HG03342 (cell line): Measurements from ENCODE around the gene B4GALNT3.

ENCODE experiments used
- ATAC-seq: cut with Tn5 transposase; IDR thresholded peaks from one replicate; pipeline ENCODE4 v1.9.1; 2021; ENCODE audit warnings: mild to moderate bottlenecking, moderate library complexity; ENCODE audit not compliant: unreplicated experiment

Gene B4GALNT3

DNA sequence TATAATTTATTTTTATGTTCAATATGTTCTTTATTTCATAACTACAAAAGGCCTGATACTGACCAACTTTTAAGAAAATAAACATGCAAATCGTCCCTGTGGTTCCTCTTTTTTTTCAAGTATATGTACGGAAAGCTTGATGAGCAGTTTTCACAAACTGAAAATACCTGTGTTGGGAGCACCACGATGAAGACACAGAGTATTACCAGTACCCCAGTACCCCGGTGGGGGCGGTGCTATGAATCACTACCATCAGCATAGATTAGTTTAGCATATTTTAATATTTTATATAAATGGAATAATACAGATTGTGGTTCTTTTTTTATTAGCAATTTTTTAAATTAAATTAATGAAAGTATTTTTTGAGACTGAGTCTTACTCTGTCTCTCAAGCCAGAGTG lies 7.0 kb downstream of the B4GALNT3 start:
- ATAC-seq = no peak

DNA sequence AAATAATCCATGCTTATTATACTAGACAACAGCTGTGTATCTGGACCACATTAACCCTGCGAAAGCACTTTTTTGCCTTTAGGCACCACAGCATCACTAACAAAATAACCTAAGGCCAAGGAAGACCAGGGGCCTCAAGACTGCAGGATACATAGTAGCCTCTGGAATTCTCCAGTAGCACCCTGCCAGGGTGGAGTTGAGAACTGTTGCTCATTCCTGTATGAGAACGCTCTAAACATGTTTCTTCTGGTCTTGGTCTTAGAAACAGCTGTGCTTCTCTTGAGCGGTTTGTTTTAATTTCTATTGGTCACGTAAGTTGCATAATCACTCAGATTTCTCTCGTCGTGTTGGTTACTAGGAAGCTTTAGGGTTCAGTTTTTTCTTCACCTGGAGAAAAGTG lies 7.9 kb downstream of the B4GALNT3 start:
- no peak for ATAC-seq

DNA sequence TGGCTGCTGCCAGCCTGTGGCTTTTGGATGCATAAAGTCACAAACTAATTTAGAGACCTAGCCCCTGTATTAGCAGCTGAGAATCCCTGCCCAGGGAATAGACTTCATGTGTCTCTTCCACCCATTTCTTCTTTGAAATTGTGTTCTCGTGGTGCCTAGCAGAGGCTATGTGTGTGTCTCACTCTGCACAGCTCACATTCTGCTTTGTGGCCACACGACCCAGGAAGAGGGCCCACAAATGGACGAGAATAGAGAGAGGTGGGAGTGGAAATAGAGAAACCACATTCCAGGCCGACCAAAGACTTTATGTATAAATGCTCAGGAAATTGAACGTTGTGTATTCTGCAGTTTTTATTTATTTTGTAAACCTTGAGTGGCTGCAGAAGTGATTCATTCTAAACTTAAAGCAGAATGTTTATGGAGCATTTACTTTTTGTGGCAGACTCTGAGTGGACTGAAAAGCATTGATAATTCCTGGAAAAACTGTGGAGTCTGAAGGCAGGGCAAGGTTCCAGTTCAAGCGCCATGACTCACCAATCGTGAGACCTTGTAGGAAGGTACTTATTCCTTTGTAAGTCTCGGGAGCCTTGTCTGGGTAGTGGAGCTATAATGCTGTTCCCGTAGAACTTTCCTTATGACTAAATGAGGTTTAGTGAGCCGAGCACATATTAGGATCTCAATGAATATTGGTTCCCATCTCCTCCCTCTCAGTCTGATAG lies 9.1 kb downstream of the B4GALNT3 start:
- no peak for ATAC-seq

DNA sequence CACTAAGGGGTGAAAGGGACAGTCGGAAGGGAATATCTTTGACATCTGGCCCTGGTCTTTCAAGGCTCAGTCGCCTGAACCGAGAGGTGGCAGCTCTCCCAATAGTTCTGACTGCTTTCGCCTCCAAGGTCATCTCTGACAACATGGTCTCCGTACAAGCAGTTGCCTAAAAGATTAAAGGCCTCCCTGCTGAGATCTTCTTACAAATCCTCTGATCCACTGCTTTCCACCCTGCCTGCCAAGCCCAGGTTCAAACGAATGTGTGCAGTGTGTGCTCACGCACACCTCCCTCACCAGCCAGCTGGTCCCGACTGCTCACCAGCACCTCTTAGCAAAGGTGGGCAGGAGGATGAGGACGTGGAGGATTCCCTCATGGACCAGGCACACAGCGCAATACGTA lies 10.4 kb downstream of the B4GALNT3 start:
- no peak for ATAC-seq

DNA sequence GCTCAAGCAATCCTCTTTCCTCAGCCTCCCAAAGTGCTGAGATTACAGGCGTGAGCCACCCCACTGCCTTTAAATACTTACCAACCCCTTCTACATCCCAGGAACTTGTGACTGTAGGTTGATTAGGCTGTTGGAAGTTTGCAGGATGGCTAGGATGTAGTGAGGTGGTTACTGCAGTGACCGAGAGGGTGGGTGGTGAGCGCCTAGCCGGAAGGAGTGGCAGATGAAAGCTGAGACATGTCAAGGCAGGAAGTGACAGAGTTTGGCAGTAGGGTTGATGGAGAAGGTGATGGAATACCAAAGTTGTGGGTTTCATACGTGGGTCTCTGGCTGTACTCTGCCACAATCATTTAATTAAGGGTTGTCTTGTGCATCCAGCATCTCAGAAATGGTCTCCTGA lies 13.5 kb downstream of the B4GALNT3 start:
- ATAC-seq = no peak

DNA sequence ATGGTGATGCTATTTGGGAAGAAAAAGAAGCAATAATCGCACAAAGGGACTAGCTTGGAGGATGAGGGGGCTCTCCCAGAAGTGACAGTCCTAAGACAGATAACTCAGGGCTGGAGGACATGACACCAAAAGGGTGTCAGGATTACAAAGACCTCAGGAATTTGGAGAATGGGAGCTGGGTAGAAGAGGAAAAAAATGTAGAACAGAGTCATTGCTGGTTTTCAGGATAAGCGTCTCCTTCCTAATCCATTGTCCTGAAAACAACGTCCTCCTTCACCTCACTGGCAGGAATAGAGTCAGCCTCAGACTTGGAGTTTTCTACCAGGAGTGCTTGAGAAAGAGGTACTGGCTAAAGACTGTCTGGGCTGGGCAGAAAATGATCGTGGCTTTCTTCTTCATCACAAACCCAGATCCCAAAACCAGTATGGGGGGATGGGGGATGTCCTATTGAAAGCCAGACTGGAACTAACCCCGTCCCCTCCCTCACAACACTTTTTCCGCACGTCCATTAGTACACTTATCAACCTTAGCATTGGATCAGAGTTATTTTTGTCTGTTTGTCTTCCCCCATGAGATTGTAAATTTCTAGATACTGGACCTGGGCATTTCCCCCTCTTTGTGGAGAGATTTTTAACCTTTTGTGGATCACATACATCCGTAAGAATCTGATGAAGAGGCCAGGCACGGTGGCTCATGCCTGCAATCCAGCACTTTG lies 14.3 kb downstream of the B4GALNT3 start:
- no peak for ATAC-seq

DNA sequence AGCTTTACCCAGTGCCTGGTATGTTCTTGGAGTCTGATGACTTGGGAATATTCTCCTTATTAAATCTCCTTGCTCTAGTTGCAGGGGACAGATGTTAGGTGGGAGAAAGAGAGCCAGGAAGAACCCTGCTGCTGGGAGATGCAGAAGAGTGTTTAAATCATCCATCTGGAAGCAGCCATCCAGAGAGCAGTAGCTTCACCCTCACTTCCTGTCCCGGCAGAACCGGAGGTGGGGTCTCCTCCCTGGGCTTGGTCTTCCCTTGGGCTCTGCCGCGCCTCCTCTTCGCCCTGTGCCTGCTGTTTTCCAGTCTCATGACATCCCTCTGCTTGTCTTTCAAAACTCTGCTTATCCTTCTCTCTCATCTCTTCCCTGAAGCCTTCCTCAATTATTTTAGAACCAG lies 15.5 kb downstream of the B4GALNT3 start:
- ATAC-seq = no peak

DNA sequence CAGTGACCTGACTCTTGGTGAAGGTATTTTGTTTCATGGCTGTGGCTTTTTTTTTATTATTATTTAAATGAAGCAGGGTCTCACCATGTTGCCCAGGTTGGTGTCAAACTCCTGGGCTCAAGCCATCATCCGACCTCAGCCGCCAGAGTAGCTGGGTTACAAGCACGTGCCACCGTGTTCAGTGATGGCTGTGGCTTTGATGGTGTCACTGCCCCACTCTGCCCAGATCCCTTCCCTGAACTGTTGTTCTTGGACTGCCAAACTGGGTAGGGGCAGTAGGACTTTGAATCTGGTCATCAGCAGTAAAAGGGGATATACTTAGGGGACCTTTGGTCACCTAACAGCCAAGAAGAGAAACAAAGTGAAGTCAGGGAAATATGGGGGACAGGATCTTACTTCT lies 19.4 kb downstream of the B4GALNT3 start:
- no peak for ATAC-seq

DNA sequence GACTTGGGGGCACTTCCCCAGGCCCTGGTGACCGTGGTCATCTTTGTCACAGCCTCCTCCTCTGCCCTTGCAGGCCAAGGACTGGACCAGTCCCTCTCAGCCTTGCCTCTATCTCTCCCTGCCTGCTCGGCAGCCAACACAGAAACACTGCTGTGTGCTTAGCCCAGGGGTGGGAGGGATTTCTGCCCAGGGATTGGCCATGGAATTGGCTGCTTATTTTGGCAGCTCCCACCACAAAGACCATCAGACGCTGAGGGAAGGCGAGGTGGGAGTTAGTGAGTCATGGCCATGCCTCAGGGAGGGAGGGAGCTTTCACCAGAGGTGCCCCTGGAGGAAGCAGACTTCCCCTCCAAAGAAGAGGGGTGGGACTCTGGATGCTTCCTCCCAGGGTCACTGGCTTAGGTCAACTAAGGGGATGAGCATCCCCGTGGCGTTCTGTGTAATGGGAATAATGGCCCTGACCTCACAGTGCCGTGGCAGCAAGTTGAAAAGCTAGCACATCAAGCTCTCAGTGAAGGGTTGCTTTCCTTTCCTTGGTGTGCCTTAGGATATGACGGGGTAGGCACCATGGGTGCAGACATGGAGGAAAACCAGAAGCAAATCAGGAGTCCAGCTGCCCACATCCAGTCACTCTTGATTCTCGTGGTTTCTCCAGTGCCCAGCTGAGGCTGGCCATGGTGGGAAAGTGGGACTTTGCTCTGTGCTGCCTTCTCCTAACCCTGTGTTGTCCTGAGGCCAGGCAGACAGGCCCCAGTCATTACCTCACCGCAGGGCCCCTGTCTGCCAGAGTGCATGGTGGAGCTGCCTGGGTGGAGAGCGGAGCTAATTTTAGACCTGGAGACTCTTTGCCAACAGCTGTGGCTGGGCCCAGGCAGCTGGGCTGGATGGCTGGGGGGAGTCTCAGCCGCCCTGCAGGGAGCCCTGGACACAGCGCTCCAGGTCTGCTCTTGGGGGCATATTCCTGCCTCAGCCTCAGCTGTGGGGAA lies 21.4 kb downstream of the B4GALNT3 start:
- no peak for ATAC-seq

DNA sequence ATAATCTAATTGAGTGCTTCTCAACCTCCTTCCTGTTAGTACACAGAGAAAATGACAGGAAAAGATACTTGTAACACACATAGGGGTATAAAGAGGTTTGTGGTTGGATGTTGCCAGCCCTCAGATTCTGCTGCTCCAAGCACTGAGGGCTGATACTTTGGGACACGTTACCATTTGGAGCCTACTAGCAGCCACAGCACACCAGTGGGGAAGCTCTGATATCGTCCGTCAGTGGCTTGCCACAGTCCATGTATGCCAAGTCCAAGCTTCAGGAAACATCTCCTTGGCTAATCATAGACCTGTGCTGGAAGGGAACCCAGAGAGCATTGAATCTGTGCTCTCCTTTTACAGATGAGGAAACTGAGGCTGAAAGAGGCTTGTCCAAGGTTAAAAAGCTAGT lies 22.3 kb downstream of the B4GALNT3 start:
- no peak for ATAC-seq

DNA sequence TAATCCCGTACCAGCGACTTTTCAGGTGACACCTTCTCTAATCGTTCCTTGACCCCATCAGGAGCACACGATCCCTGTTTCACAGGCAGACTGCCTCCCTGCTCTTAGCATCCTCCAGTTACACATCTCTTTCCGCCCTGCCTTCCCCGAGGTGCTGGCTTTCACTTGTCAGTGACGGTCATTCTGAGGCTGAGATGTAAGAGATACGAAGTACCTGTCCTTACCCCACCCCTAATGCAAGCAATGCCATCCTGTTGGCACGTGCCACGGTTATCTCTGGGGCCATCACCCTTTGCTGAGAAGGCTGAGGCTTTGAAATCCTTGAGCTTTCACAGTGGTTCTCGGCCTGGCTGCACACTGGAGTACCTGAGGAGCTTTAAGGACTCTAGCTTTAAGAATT lies 24.4 kb downstream of the B4GALNT3 start:
- no peak for ATAC-seq

DNA sequence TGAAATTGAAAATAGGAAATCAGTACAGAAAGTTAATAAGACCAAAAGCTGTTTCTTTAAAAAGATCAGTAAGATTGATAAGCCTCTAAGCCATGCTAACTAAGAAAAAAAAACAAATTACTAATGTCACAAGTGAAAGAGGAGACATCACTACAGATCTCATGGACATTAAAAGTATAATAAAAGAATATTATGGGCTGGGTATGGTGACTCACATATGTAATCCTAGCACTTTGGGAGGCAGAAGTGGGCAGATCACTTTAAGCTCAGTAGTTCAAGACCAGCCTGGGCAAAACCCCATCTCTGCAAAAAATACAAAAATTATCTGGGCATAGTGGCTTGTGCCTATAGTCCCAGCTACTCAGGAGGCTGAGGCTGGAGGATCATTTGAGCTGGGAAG lies 30.5 kb downstream of the B4GALNT3 start:
- ATAC-seq = no peak

DNA sequence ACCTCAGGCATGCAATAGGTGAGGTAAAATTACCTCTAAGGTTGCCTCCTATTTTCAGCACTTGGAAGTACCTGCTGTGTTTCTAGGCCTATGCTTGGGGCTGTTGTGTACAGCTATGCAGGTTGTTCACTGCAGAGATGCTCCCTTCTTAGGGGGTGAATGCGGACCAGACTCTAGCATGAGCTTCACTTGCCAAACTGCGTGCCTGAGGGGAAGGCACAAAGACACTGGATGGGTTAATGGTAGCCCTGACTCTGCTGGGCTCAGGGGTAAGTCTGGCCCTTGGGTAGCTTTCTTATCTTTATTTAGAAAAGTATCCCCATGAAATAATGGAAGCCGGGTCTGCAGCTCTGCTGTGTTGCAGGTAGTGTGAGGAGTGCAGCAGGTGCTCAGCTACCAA lies 35.7 kb downstream of the B4GALNT3 start:
- ATAC-seq = no peak

DNA sequence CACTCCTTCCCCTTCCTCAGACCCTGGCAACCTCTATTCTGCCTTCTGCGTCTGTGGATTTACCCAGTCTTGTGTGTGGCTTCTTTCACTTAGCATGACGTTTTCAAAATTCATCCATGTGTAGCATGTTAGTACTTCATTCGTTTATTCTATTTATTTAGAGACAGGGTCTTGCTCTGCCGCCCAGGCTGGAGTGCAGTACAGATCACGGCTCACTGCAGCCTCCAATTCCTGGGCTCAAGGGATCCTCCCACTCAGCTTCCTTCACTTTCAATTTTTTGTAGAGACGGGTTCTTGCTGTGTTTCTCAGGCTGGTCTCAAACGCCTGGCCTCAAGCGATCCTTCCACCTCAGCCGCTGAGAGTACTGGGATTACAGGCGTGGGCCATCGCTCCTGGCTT lies 37.0 kb downstream of the B4GALNT3 start:
- no peak for ATAC-seq

DNA sequence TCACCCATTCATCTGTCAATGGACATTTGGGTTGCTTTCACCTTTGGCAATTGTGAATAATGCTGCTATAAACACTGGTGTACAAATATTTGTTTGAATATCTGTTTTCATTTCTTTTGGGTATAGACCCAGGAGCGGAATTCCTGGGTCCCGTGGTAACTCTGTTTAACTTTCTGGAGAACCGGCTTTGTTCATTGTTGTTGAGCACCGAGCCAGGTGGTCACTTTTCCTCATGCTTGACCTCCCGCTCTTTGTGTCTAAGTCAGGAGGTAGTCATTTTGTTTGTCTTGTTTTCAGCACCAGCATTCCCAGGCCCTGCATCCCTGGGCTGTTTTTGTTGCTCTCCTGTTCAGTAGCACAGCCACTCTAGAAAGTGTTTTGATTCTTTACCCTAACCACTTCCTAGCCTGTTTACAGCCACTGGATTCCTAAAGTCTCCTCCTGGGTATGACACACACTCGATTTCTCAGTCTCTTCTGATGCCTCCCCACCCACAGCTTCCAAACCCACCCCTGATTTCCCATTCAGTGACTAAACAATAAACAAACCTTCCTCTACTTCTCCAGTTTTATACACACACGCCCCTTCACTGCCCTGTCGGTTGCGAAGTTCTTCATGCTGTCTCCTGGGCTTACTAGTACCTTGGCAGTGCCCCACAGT lies 37.9 kb downstream of the B4GALNT3 start:
- no peak for ATAC-seq

DNA sequence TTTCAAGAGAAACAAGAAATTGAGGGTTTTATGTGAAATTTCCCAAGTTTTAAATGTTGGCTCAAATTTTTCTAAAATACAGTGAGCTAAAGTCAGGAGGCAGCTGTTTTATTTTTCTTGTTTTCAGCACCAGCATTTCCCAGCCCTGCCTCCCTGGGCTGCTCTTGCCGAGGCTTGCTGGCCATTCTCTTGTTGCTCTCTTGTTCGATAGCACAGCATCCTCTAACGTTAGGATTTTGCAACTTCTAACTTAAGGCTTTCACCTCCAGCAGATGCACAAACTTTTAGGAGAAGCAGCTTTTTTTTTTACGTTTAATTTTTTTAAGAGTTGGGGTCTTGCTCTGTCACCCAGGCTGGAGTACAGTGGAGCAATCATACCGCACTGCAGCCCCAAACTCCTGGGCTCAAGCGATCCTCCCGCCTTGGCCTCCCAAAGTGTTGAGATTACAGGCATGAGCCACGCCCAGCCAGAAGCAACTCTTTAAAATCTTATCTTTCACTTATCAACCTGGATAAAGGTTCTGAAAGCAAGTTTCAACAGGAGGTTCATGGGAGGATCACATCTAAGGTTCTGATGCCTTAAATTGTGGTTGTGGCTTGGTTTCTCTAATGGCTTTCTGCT lies 40.2 kb downstream of the B4GALNT3 start:
- ATAC-seq = no peak

DNA sequence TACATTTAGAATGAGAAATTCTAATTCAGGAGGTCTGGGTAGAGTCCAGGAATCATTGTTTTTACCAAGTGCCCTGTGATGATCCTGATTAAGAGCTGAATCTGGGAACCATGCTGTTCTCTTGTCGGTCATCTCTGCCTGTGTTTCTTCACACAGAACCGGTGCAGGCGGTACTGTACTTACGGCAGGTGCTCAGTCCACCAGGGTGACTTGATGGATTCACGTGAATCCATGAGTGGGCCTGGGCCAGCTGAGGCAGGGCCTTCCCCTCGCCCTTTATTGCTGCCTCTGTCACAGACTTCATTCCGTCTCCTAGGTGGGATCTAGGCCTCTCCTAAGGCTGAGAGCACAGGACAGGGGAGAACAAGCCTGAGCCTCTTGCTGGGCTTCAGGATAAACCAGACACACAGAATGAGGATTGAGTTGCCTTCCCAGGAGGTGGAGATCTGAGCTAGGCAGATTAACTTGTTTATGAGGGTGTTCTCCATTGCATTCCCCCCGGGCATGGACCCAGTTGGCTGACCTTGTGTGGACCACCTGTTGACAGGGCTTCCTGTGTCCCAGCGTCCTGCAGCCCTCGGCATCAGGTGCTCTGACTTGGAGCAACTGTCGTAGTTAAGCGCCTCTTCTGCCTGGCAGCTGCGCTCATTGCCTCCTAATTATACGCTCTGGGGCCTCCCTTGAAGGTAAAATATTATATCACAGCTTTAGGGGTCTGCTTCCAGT lies 42.1 kb downstream of the B4GALNT3 start:
- ATAC-seq = no peak

DNA sequence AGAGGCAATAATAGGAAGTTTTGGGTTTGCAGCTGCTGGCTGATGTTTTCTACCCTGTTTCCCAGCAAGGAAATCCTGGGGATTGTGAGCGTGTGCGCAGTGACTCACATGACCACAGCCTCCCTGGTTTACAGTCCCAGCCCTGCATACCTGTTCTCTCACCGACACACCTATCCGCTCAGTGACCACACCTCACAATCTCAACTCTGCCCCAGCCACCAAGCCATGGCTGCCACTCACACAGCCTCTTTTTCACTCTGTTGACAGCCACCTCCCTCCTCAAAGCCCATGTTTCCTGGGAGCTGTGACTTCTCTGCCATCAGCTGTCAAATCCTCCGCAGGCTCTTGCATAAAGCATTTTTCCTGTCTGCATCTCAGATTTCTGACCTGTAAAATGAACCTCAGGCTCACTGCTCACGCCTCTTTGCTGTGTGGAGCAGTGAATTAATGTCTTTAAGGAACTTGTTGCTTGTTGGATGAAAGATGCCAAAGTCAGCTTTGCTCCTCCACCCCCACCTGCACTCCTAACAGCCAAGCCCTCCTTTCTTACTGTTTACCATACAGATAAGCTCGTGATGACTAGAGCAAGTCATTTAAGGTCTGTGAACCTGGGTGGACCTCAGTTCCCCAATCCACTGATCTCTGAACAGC lies 43.5 kb downstream of the B4GALNT3 start:
- ATAC-seq = no peak

DNA sequence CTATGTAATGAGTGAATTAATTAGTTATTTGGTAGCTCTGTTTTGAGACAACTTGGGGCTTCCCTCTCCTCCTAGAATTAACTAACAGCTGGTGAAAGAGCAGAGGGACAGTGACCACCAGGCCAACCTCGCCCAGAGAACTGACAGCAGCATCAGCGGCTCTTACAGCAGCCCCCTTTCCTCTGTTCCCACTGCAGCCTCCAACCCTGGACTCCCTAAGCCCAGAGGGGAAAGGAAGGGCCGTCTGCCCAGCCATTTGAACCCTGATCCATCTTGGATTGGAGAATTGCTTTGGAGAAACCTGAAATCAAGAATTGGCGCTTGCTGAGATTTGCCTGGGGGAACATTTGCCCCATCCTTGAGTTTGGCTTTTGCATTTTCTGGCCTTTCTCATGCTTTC lies 45.5 kb downstream of the B4GALNT3 start:
- ATAC-seq = no peak
